Measurements from ENCODE around the gene SAMD4A. TPM values are rescaled to one million over a fixed set of nuclear protein-coding genes. Genes with fewer than 3 reads are reported as not detected.

SAMD4A gene
- total RNA-seq, 2 experiments from 2014 or later: 0.06 to 1.0 TPM

DNA sequence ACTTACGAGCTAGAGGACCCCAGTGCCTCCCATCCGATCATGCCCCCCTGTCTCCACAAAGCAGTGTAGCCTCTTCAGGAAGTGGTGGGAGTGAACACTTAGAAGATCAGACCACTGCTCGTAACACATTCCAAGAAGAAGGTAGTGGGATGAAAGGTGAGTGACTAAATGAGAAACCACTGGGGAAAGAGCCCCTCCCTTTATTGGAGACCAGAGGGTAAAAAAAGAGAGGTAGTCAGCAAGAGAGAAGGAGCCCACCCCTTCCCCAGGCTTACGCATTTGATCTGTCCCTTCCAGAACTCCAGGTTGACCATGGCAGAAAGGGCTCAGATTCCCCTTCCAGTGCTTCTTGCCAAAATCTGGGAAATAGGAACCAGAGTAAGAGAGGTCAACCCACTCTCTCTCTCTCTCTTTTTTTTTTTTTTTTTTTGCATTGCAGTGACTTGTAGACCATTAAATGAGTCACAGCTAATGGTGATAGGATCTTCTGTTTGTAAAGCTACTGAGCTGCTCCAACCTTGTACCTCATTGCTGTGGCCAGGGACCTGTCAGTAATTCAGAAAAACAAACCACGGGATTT, 170.3 kb downstream of the SAMD4A start:
- no TSS peak for BruUV-seq (replicated peaks)
- H2AFZ ChIP-seq (ENCODE audit: low read length): no peak overlapping the region
- intact Hi-C loops (cut with micrococcal nuclease; ENCODE audit: unreplicated experiment): no loop called here
- no peak overlapping the region for H3K27ac ChIP-seq (ENCODE audit: low read depth, low read length, poor library complexity, severe bottlenecking)
- TF ChIP-seq EZH2phosphoT487 (IDR thresholded peaks at IDR 0.05; ENCODE audit: borderline replicate concordance, low read depth, low read length): no peak
- TF ChIP-seq, protein P1, sequence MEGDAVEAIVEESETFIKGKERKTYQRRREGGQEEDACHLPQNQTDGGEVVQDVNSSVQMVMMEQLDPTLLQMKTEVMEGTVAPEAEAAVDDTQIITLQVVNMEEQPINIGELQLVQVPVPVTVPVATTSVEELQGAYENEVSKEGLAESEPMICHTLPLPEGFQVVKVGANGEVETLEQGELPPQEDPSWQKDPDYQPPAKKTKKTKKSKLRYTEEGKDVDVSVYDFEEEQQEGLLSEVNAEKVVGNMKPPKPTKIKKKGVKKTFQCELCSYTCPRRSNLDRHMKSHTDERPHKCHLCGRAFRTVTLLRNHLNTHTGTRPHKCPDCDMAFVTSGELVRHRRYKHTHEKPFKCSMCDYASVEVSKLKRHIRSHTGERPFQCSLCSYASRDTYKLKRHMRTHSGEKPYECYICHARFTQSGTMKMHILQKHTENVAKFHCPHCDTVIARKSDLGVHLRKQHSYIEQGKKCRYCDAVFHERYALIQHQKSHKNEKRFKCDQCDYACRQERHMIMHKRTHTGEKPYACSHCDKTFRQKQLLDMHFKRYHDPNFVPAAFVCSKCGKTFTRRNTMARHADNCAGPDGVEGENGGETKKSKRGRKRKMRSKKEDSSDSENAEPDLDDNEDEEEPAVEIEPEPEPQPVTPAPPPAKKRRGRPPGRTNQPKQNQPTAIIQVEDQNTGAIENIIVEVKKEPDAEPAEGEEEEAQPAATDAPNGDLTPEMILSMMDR (conservative IDR thresholded peaks at IDR 0.05; ENCODE audit: low read length): no peak
- H4K20me1 ChIP-seq (ENCODE audit: insufficient read depth, low read length): no peaks in the 10 kb centered on the region
- ChIA-PET CTCF (ENCODE audit: unreplicated experiment) (no interaction called here), POLR2A (no interaction called here)
- H3K4me3 ChIP-seq (ENCODE audit: low read depth, low read length, poor library complexity, severe bottlenecking): no peak overlapping the region
- H3K36me3 ChIP-seq (ENCODE audit: insufficient read depth, low read length): no peaks in the 10 kb centered on the region
- no peaks in the 10 kb centered on the region for H3K79me2 ChIP-seq (ENCODE audit: insufficient read depth, low read depth, low read length)
- H3K4me2 ChIP-seq (ENCODE audit: low read length): no peak overlapping the region
- H3K9me2 ChIP-seq (ENCODE audit: insufficient read depth, low read length): no peaks in the 10 kb centered on the region
- no peak for DNase-seq (ENCODE audit: low spot score)
- no peaks in the 10 kb centered on the region for H3K9me3 ChIP-seq (ENCODE audit: low read length)
- H3K4me1 ChIP-seq (ENCODE audit: insufficient read depth, low read length, poor library complexity, severe bottlenecking): no peaks in the 10 kb centered on the region

DNA sequence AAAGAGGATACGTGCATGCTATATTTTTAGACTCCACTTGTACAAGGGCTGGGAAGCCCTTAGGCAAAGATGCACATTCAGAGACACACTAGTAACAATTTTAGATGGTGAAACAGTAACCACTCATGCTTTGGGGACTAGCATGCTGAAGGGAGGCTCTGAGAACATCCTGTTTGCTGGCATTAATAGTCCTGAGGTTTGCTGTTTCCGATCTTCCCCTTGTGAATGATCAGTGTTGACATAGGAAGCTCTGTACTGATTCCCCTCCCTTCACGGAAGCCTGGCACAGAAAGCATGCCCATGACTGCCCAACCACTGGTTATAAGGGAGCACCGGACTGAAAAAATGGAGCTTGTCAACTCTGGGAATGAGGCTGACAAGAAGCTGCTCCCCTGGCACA, 171.1 kb downstream of the SAMD4A start:
- Histone ChIP-seq H3K79me2 (ENCODE audit: insufficient read depth, low read depth, low read length) (no peaks in the 10 kb centered on the region), H3K27ac (ENCODE audit: low read depth, low read length, poor library complexity, severe bottlenecking) (no peak overlapping the region), H4K20me1 (ENCODE audit: insufficient read depth, low read length) (no peaks in the 10 kb centered on the region), H3K4me2 (ENCODE audit: low read length) (no peak overlapping the region), H3K9me2 (ENCODE audit: insufficient read depth, low read length) (no peaks in the 10 kb centered on the region), H3K4me1 (ENCODE audit: insufficient read depth, low read length, poor library complexity, severe bottlenecking) (no peaks in the 10 kb centered on the region), H3K36me3 (ENCODE audit: insufficient read depth, low read length) (no peaks in the 10 kb centered on the region), H3K9me3 (ENCODE audit: low read length) (no peaks in the 10 kb centered on the region), H3K4me3 (ENCODE audit: low read depth, low read length, poor library complexity, severe bottlenecking) (no peak overlapping the region), H2AFZ (ENCODE audit: low read length) (no peak overlapping the region)
- TF ChIP-seq EZH2phosphoT487 (IDR thresholded peaks at IDR 0.05; ENCODE audit: borderline replicate concordance, low read depth, low read length): no peak
- TF ChIP-seq, protein P1 (conservative IDR thresholded peaks at IDR 0.05; ENCODE audit: low read length): no peak
- no peak for DNase-seq (ENCODE audit: low spot score)
- CTCF ChIA-PET (ENCODE audit: unreplicated experiment): no interaction called here
- intact Hi-C loops (cut with micrococcal nuclease; ENCODE audit: unreplicated experiment): no loop called here
- POLR2A ChIA-PET: no interaction called here
- no TSS peak for BruUV-seq (replicated peaks)

DNA sequence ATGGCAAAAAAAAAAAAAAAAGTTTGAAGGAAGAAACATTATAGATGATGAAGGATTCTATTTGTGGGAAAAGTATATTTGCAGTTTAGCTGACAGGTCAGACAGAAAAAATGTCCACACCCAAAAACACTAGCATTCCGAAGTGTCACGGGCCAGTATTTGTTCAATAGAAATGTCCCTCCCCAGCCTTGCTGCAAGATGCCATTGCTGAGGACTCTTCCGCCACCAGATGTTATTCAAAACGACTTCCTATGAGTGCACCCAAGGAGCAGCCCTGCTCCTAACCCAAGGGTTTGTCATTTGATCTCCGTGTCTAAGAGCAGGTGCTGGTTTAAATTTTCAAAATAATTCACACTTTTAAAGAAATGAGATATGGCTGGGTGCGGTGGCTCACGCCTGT, 172.6 kb downstream of the SAMD4A start:
- Histone ChIP-seq H3K79me2 (ENCODE audit: insufficient read depth, low read depth, low read length) (no peaks in the 10 kb centered on the region), H3K4me1 (ENCODE audit: insufficient read depth, low read length, poor library complexity, severe bottlenecking) (no peaks in the 10 kb centered on the region), H3K27ac (ENCODE audit: low read depth, low read length, poor library complexity, severe bottlenecking) (no peak overlapping the region), H3K9me3 (ENCODE audit: low read length) (no peaks in the 10 kb centered on the region), H3K36me3 (ENCODE audit: insufficient read depth, low read length) (no peaks in the 10 kb centered on the region), H3K9me2 (ENCODE audit: insufficient read depth, low read length) (no peaks in the 10 kb centered on the region), H3K4me3 (ENCODE audit: low read depth, low read length, poor library complexity, severe bottlenecking) (no peak overlapping the region), H2AFZ (ENCODE audit: low read length) (no peak overlapping the region), H4K20me1 (ENCODE audit: insufficient read depth, low read length) (no peaks in the 10 kb centered on the region), H3K4me2 (ENCODE audit: low read length) (no peak overlapping the region)
- DNase-seq (ENCODE audit: low spot score): no peak
- BruUV-seq (replicated peaks): no TSS peak
- no peak for TF ChIP-seq EZH2phosphoT487 (IDR thresholded peaks at IDR 0.05; ENCODE audit: borderline replicate concordance, low read depth, low read length)
- TF ChIP-seq, protein P1 (conservative IDR thresholded peaks at IDR 0.05; ENCODE audit: low read length): no peak
- CTCF ChIA-PET (ENCODE audit: unreplicated experiment): no interaction called here
- intact Hi-C loops (cut with micrococcal nuclease; ENCODE audit: unreplicated experiment): no loop called here
- POLR2A ChIA-PET: interaction anchor here (1.7 kb wide), 1 partner anchor 17 kb away, joined by 5 read pairs; no protein-coding TSS in a partner anchor
